Bronchial epithelial cell (primary cell): Measurements from ENCODE around the gene WFDC13. TPM values are rescaled to one million over a fixed set of nuclear protein-coding genes. Genes with fewer than 3 reads are reported as not detected.

ENCODE experiments used
- DNase-seq: peaks from one replicate; pipeline ENCODE4 v3.0.0-alpha.2; 2010; ENCODE audit warnings: low read depth
- FAIRE-seq: peaks from 2 replicates; lab custom pipeline; 2011; peaks lifted over from hg19 to GRCh38; lab: Jason Lieb, UNC
- H3K27me3 ChIP-seq: 2 replicates; pipeline ENCODE4 v1.5.1; 2011; ENCODE audit warnings: low read length; ENCODE audit not compliant: control insufficient read depth, insufficient read depth
- H3K36me3 ChIP-seq: 2 replicates; pipeline ENCODE4 v1.5.1; 2011; ENCODE audit warnings: low read length; ENCODE audit not compliant: control insufficient read depth, insufficient read depth
- H3K4me3 ChIP-seq: 2 replicates; pipeline ENCODE4 v1.5.1; 2011; ENCODE audit warnings: mild to moderate bottlenecking, low read depth, low read length, control low read depth
- total RNA-seq: library from RNA; depleted of rRNA; stranded (reverse); fragments of >200 nt; gene quantifications from 2 replicates; pipeline ENCODE4 v1.2.1, GENCODE V29; 2014
- TF ChIP-seq, protein P1 (sequence below): IDR thresholded peaks from 2 replicates; pipeline ENCODE4 v1.5.1; 2011; ENCODE audit warnings: mild to moderate bottlenecking, moderate library complexity, low read length, control low read depth, inconsistent platforms; ENCODE audit not compliant: insufficient read depth, severe bottlenecking

The WFDC13 gene
- total RNA-seq, 1 donor from 2014 or later, result not detected

DNA sequence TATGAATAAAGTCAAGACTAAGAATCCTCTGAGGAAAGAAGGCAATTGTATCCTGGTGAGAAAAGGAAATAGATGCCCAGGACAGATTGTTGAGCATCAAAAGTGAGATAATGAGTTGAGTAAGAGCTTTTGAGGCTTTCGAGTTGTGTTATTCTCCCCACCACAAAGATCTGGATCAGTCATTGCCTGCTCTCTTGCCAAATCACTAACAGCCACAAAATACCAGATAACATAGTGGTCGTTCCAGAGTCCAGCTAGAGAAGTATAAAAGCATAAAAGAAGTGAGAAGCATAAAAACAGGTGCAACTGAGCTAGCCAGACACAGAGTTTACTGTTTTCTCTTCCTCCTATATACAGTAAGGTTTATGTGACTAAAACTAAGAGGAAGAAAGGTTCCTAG, 25.2 kb downstream of the WFDC13 start:
- no peak for DNase-seq
- FAIRE-seq, result no peak
- TF ChIP-seq, protein P1, sequence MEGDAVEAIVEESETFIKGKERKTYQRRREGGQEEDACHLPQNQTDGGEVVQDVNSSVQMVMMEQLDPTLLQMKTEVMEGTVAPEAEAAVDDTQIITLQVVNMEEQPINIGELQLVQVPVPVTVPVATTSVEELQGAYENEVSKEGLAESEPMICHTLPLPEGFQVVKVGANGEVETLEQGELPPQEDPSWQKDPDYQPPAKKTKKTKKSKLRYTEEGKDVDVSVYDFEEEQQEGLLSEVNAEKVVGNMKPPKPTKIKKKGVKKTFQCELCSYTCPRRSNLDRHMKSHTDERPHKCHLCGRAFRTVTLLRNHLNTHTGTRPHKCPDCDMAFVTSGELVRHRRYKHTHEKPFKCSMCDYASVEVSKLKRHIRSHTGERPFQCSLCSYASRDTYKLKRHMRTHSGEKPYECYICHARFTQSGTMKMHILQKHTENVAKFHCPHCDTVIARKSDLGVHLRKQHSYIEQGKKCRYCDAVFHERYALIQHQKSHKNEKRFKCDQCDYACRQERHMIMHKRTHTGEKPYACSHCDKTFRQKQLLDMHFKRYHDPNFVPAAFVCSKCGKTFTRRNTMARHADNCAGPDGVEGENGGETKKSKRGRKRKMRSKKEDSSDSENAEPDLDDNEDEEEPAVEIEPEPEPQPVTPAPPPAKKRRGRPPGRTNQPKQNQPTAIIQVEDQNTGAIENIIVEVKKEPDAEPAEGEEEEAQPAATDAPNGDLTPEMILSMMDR, result no peak
- Histone ChIP-seq H3K4me3 (no peak overlapping the region), H3K36me3 (no peaks in the 10 kb centered on the region), H3K27me3 (no peaks in the 10 kb centered on the region)

DNA sequence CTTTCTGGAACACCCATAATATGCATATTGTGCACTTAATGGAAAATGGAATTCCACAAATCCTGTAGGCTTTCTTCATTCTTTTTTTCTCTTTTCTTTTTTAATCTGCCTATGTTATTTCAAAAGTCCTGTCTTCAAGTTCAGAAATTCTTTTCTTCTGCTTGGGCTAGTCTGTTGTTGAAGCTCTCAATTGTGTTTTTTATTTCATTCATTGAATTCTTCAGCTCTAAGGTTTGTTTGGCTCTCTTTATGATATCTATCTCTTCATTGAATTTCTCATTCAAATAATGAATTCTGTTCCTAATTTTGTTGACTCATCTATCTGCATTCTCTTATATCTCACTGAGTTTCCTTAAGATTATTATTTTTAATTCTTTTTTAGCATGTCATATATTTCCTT, 30.4 kb downstream of the WFDC13 start:
- DNase-seq (no peak), FAIRE-seq (no peak)
- no peak overlapping the region for H3K4me3 ChIP-seq
- H3K27me3 ChIP-seq, result no peaks in the 10 kb centered on the region
- TF ChIP-seq, protein P1, result no peak
- no peaks in the 10 kb centered on the region for H3K36me3 ChIP-seq

DNA sequence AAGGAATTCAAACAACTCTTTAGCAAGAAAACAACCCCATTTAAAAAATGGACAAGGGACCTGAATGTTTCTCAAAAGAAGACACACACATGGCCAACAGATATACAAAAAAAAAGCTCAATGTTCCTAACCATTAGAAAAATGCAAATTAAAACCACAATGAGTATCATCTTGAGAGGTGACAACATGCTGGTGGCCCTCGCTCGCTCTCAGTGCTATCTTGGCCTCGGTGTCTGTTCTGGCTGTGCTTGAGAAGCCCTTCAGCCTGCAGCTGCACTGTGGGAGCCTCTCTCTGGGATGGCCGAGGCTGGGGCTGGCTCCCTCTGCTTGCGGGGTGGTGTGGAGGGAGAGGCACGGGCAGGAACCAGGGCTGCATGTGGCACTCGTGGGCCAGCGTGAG, 33.7 kb downstream of the WFDC13 start:
- FAIRE-seq (no peak), DNase-seq (no peak)
- Histone ChIP-seq H3K36me3 (no peaks in the 10 kb centered on the region), H3K4me3 (no peak overlapping the region), H3K27me3 (no peaks in the 10 kb centered on the region)
- TF ChIP-seq, protein P1, result no peak

DNA sequence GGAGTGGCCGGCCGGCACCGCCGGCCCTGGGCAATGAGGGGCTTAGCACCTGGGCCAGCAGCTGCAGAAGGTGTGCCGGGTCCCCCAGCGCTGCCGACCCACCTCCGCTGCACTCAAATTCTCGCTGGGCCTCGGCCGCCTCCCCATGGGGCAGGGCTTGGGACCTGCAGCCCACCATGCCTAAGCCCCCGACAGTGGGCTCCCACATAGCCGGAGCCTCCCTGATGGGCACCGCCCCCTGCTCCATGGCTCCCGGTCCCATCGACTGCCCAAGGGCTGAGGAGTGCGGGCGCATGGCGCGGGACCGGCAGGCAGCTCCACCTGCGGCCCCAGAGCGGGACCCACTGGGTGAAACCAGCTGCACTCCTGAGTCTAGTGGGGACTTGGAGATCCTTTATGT, 34.1 kb downstream of the WFDC13 start:
- TF ChIP-seq, protein P1, result no peak
- FAIRE-seq, result no peak
- Histone ChIP-seq H3K4me3 (no peak overlapping the region), H3K27me3 (no peaks in the 10 kb centered on the region), H3K36me3 (no peaks in the 10 kb centered on the region)
- DNase-seq, result no peak

DNA sequence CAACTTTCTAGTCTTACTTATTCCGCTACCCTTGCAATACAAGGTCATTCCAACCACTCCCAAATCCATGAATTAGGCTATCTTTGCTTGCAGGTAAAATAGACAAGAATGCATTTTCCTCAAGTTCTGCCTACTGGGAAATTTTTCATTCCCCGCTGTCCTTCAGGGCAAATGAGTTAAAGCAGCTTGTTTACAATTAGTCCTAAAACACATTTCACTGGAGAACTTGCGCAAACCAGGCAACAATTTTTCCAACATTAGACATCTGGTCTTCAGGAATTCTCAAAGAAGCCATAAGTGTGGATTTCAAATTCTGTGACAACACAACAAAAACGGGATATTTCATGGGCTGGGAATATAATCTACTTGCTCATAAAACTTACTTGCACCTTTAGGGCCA, 40.8 kb downstream of the WFDC13 start:
- Histone ChIP-seq H3K27me3 (no peaks in the 10 kb centered on the region), H3K4me3 (no peak overlapping the region), H3K36me3 (no peaks in the 10 kb centered on the region)
- DNase-seq (no peak), FAIRE-seq (no peak)
- TF ChIP-seq, protein P1, result no peak

DNA sequence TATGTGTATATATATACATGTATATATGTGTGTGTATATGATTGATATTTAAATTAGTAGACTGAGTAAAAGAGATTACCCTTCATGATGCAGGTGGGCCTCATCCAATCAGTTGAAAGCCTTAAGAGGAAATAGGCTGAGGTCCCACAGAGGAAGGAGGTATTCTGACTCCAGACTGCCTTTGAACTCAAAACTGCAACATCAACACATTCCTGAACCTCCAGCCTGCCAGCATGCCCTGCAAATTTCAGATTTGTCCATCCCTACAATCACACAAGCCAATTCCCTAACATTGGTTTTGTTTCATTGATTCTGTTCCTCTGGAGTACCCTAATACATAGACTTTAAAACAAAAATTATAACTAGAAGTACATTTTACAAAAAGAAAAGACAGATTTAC, 43.2 kb downstream of the WFDC13 start:
- H3K4me3 ChIP-seq, result no peak overlapping the region
- no peaks in the 10 kb centered on the region for H3K36me3 ChIP-seq
- no peak for FAIRE-seq
- H3K27me3 ChIP-seq, result no peaks in the 10 kb centered on the region
- TF ChIP-seq, protein P1, result no peak
- DNase-seq, result no peak
